Left ventricle myocardium inferior (tissue), 1 donor: Measurements from ENCODE around the gene UBN1. TPM values are rescaled to one million over a fixed set of nuclear protein-coding genes. Genes with fewer than 3 reads are reported as not detected.

Experiments used
- DNase-seq: peaks from one replicate; pipeline ENCODE4 v3.0.0-alpha.2; 2020
- H3K27ac ChIP-seq: fragments of 200-600 bp; replicated peaks from 2 replicates; pipeline ENCODE4 v1.8.0; 2021
- H3K27me3 ChIP-seq: fragments of 200-600 bp; 2 replicates; pipeline ENCODE4 v1.8.0; 2021; ENCODE audit warnings: low read depth
- H3K36me3 ChIP-seq: fragments of 200-600 bp; 2 replicates; pipeline ENCODE4 v1.8.0; 2021
- H3K4me1 ChIP-seq: fragments of 200-600 bp; 2 replicates; pipeline ENCODE4 v1.8.0; 2021
- H3K4me3 ChIP-seq: fragments of 200-600 bp; 2 replicates; pipeline ENCODE4 v1.8.0; 2021; ENCODE audit warnings: mild to moderate bottlenecking, moderate library complexity
- H3K9me3 ChIP-seq: fragments of 200-600 bp; replicated peaks from 2 replicates; pipeline ENCODE4 v1.8.0; 2021
- intact Hi-C: fragments of 100-400 bp; cut with micrococcal nuclease; formaldehyde crosslinking; loops from one replicate; pipeline ENCODE4 v1.11.0; 2022
- total RNA-seq: library from RNA; stranded (reverse); fragmentation: NEBNext Ultra II Directional; extraction: Animal tissue kit (Norgen Biotek cat#: 25700); gene quantifications from one replicate; pipeline ENCODE4 v1.2.1, GENCODE V29; 2021
- TF ChIP-seq, protein P1 (sequence below): fragments of 200-600 bp; IDR thresholded peaks from 2 replicates; pipeline ENCODE4 v1.8.0; 2021; ENCODE audit warnings: antibody characterized with exemption, mild to moderate bottlenecking, borderline replicate concordance
- donor health status: DM: no; HTN: yes; CAD: no; lungs with severe emphysema.

The UBN1 gene
- total RNA-seq, 1 donor from 2014 or later: 41.1 TPM

DNA sequence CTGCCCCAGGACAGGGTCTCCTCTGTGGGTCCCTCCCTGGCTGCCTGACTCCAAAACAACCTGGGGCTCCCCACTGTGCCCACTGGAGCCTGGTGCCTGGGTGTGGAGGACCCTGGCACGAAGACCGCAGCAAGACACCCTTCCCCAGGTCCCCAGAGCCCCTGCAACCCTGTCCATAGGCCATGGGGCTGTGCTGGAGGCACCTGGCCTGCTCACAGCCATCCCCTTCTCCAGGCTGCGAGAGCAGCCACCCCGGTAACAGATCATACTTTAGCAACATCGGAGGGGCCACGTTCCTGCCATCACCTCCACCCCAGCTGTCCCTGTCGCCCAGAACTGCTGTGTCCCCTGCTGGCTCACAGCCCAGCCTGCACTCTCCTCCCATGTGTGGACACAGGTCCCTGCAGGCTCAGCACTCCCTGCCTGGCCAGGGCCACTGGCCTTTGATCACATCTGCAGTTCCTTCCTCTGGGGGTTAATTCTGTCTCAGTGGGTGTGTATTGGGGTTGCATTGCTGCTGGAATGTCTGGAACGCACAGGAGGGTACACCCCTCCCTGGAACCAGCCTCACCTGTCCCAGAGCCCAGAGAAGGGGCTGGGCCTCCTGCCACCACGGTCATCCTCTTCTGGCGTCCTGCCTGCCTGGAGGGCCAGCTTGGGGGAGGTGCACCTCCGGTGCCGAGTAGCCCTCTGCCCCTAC is 77.5 kb downstream of the UBN1 start:
- peaks cover 7% of the 10 kb centered on the region for H3K4me1 ChIP-seq
- intact Hi-C loops: no loop called here
- peaks cover 6% of the 10 kb centered on the region for H3K36me3 ChIP-seq
- H3K4me3 ChIP-seq: no peak overlapping the region
- H3K27me3 ChIP-seq: no peaks in the 10 kb centered on the region
- no peak for DNase-seq
- TF ChIP-seq, protein P1, sequence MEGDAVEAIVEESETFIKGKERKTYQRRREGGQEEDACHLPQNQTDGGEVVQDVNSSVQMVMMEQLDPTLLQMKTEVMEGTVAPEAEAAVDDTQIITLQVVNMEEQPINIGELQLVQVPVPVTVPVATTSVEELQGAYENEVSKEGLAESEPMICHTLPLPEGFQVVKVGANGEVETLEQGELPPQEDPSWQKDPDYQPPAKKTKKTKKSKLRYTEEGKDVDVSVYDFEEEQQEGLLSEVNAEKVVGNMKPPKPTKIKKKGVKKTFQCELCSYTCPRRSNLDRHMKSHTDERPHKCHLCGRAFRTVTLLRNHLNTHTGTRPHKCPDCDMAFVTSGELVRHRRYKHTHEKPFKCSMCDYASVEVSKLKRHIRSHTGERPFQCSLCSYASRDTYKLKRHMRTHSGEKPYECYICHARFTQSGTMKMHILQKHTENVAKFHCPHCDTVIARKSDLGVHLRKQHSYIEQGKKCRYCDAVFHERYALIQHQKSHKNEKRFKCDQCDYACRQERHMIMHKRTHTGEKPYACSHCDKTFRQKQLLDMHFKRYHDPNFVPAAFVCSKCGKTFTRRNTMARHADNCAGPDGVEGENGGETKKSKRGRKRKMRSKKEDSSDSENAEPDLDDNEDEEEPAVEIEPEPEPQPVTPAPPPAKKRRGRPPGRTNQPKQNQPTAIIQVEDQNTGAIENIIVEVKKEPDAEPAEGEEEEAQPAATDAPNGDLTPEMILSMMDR: no peak
- peaks cover 17% of the 10 kb centered on the region for H3K9me3 ChIP-seq
- H3K27ac ChIP-seq: no peak overlapping the region

DNA sequence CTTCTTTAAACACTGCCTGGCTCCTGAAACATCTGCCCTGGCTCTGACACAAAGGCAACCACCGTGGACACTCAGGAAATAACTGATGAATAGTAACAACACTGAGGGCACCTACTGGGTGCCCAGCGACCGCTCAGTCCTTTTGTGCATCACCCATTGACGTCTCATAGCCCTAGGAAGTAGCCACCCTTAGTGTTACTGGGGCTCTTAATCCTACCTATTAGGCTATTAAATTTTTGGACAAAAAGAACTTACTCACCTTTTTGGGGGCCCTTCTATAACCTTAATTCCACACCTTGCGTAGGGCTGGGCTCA is 78.0 kb downstream of the UBN1 start:
- Histone ChIP-seq H3K4me3 (no peak overlapping the region), H3K27ac (no peak overlapping the region), H3K36me3 (peaks cover 6% of the 10 kb centered on the region), H3K9me3 (peaks cover 17% of the 10 kb centered on the region), H3K27me3 (no peaks in the 10 kb centered on the region), H3K4me1 (peaks cover 7% of the 10 kb centered on the region)
- DNase-seq: no peak
- intact Hi-C loops: no loop called here
- TF ChIP-seq, protein P1: no peak

DNA sequence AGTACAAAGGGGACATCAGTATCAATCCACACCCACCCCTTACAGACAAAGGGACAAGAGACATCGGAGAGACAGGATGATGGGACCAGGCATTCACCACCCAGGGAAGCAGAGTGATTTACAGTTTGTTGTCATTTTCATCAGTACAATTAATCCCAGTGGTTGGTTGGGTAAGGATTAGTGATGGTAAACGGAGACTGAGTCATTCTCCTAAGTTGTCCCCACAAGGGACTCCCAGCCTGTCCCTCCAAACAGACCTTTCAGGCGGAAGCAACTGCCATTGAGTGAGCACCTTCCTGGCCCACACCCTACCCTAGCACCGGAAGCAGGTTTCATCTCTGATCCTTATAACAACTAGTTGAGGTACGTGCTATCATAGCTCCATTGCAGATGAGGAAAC is 78.5 kb downstream of the UBN1 start:
- intact Hi-C loops: no loop called here
- Histone ChIP-seq H3K4me1 (peaks cover 7% of the 10 kb centered on the region), H3K27me3 (no peaks in the 10 kb centered on the region), H3K27ac (no peak overlapping the region), H3K4me3 (no peak overlapping the region), H3K36me3 (peaks cover 6% of the 10 kb centered on the region), H3K9me3 (peaks cover 17% of the 10 kb centered on the region)
- TF ChIP-seq, protein P1: no peak
- DNase-seq: no peak

DNA sequence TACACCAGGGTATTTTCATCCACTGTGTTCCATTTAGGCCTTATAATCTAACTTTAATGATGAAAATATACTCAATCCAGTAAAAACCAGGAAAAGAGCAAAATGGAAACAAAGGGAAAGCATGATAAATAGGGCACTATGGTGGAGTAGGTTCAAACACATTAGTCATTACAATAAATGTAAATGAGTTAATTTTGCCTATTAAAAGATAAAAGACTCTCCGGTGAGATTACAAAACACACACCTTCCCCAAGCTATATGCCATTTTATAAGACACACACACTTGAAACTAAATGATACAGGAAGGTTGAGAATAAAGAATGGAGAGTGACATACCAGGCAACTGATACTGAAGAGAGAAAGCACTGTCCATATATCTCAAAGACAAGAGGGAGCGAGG is 79.6 kb downstream of the UBN1 start:
- intact Hi-C loops: no loop called here
- TF ChIP-seq, protein P1: no peak
- Histone ChIP-seq H3K27ac (no peak overlapping the region), H3K4me3 (no peak overlapping the region), H3K36me3 (peaks cover 6% of the 10 kb centered on the region), H3K27me3 (no peaks in the 10 kb centered on the region), H3K4me1 (peaks cover 7% of the 10 kb centered on the region), H3K9me3 (peaks cover 17% of the 10 kb centered on the region)
- DNase-seq: no peak

DNA sequence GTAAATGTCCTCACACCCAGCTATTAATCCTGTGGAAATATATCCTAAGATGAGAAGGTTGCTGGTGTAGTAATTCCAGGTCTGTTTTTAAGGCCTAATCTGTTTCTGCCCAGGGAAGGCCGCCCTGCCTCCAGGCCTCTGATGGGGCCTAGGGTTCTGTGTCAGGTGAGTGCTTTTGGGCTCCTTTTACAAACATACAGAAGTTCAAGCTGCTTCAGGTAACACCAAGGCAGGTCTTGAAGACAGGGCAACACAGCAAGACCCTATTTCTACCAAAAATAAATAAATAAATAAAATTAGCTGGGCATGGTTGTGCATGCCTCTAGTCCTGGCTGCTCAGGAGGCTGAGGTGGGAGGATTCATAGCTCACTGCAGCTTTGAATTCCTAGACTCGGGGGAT is 80.4 kb downstream of the UBN1 start:
- no peak overlapping the region for H3K27ac ChIP-seq
- H3K27me3 ChIP-seq: no peaks in the 10 kb centered on the region
- no peak overlapping the region for H3K4me3 ChIP-seq
- H3K36me3 ChIP-seq: peaks cover 6% of the 10 kb centered on the region
- peaks cover 17% of the 10 kb centered on the region for H3K9me3 ChIP-seq
- intact Hi-C loops: no loop called here
- peaks cover 7% of the 10 kb centered on the region for H3K4me1 ChIP-seq
- TF ChIP-seq, protein P1: no peak
- no peak for DNase-seq
